ENCODE measurements around the gene VSIG1.

Gene VSIG1

GRCh38 chrX:108044554-108045256, at the start of gene VSIG1:
Gene VSIG1 (plus strand): TSS chrX:108045065. CDS start chrX:108045131, 66 bp downstream.
- DNase-seq (ENCODE audit: extremely low read depth in 1 of 2, low read depth in 1 of 2): no peak

- no peak for DNase-seq (ENCODE audit: extremely low read depth in 1 of 2, low read depth in 1 of 2)
These were observed 48.7 kb upstream of the VSIG1 start for GRCh38 chrX:107996124-107996523.

GRCh38 chrX:108000751-108001150, 44.1 kb upstream of the VSIG1 start:
- no peak for DNase-seq (ENCODE audit: extremely low read depth in 1 of 2, low read depth in 1 of 2)

- DNase-seq (ENCODE audit: extremely low read depth in 1 of 2, low read depth in 1 of 2): no peak
These were observed 43.5 kb upstream of the VSIG1 start for GRCh38 chrX:108001218-108001814.

GRCh38 chrX:108018656-108019381, 26.0 kb upstream of the VSIG1 start:
- no peak for DNase-seq (ENCODE audit: extremely low read depth in 1 of 2, low read depth in 1 of 2)

GRCh38 chrX:108019382-108019875, 25.4 kb upstream of the VSIG1 start:
- no peak for DNase-seq (ENCODE audit: extremely low read depth in 1 of 2, low read depth in 1 of 2)

- no peak for DNase-seq (ENCODE audit: extremely low read depth in 1 of 2, low read depth in 1 of 2)
These were observed 24.2 kb upstream of the VSIG1 start for GRCh38 chrX:108020631-108021030.

GRCh38 chrX:108022491-108023089, 22.3 kb upstream of the VSIG1 start:
- no peak for DNase-seq (ENCODE audit: extremely low read depth in 1 of 2, low read depth in 1 of 2)

GRCh38 chrX:108025376-108025775, 19.5 kb upstream of the VSIG1 start:
- DNase-seq (ENCODE audit: extremely low read depth in 1 of 2, low read depth in 1 of 2): no peak

- DNase-seq (ENCODE audit: extremely low read depth in 1 of 2, low read depth in 1 of 2): no peak
These were observed 18.8 kb upstream of the VSIG1 start for GRCh38 chrX:108025954-108026600.

GRCh38 chrX:108028854-108029253, 16.0 kb upstream of the VSIG1 start:
- DNase-seq (ENCODE audit: extremely low read depth in 1 of 2, low read depth in 1 of 2): no peak

GRCh38 chrX:108029928-108030711, 14.7 kb upstream of the VSIG1 start:
- DNase-seq (ENCODE audit: extremely low read depth in 1 of 2, low read depth in 1 of 2): no peak

GRCh38 chrX:108032944-108033343, 11.9 kb upstream of the VSIG1 start:
- DNase-seq (ENCODE audit: extremely low read depth in 1 of 2, low read depth in 1 of 2): no peak

- DNase-seq (ENCODE audit: extremely low read depth in 1 of 2, low read depth in 1 of 2): no peak
These were observed 11.0 kb upstream of the VSIG1 start for GRCh38 chrX:108033890-108034289.

GRCh38 chrX:108034725-108035124, 10.1 kb upstream of the VSIG1 start:
- DNase-seq (ENCODE audit: extremely low read depth in 1 of 2, low read depth in 1 of 2): no peak

- DNase-seq (ENCODE audit: extremely low read depth in 1 of 2, low read depth in 1 of 2): no peak
These were observed 8.4 kb upstream of the VSIG1 start for GRCh38 chrX:108036298-108036973.

GRCh38 chrX:108049649-108050048, 4.8 kb downstream of the VSIG1 start:
- DNase-seq (ENCODE audit: extremely low read depth in 1 of 2, low read depth in 1 of 2): no peak

- no peak for DNase-seq (ENCODE audit: extremely low read depth in 1 of 2, low read depth in 1 of 2)
These were observed 8.4 kb downstream of the VSIG1 start for GRCh38 chrX:108053218-108053617.

- no peak for DNase-seq (ENCODE audit: extremely low read depth in 1 of 2, low read depth in 1 of 2)
These were observed 10.7 kb downstream of the VSIG1 start for GRCh38 chrX:108055546-108055945.

- no peak for DNase-seq (ENCODE audit: extremely low read depth in 1 of 2, low read depth in 1 of 2)
These were observed 14.9 kb downstream of the VSIG1 start for GRCh38 chrX:108059801-108060200.

Data from stimulated activated CD8-positive, alpha-beta memory T cell treated with anti-CD3 and anti-CD28 coated beads, Interleukin-7, amount 100 ng/mL, for 48 hours (primary cell).